Measurements from ENCODE around the gene CPT1B. TPM values are rescaled to one million over a fixed set of nuclear protein-coding genes. Genes with fewer than 3 reads are reported as not detected.

The CPT1B gene
- total and polyA plus RNA-seq, 10 of the 15 experiments (the other 5 are each of a cell fraction or from before 2014, with no cell fraction given): 3.5 to 54.0 (median 21.7) TPM

GRCh38 chr22:50544078-50544745 is 34.0 kb downstream of the CPT1B start:
- Histone ChIP-seq H3K4me1 (ENCODE audit: control insufficient read depth, insufficient read depth, low read length) (peaks cover 46% of the 10 kb centered on the region), H3K79me2 (ENCODE audit: control insufficient read depth, insufficient read depth, low read length) (peaks cover 5% of the 10 kb centered on the region), H2AFZ (ENCODE audit: control insufficient read depth, low read depth, low read length) (peak overlapping the region; percentile 43; the same call in 1 of the 2 replicates), H3K4me3 (no peak overlapping the region), H3K27ac (ENCODE audit: control insufficient read depth, insufficient read depth) (peak overlapping the region; percentile 45; the same call in 1 of the 2 replicates), H3K9ac (ENCODE audit: control insufficient read depth, insufficient read depth, low read length) (peak overlapping the region; percentile 51; the same call in 1 of the 2 replicates), H3K36me3 (ENCODE audit: control insufficient read depth in 2 of 2, insufficient read depth in 2 of 2, low read length in 1 of 2) (no peaks in the 10 kb centered on the region), H3K4me2 (ENCODE audit: control insufficient read depth, insufficient read depth) (peak overlapping the region; percentile 31), H3K9me3 (replicated peaks; ENCODE audit: control insufficient read depth, insufficient read depth, low read length) (no peaks in the 10 kb centered on the region), H3K27me3 (replicated peaks in 1 of 2; ENCODE audit: control insufficient read depth in 2 of 2, insufficient read depth in 2 of 2, low read length in 1 of 2) (peaks cover 0 to 1% of the 10 kb centered on the region in 2 experiments; a peak in 1 of 4 replicates), H4K20me1 (ENCODE audit: control insufficient read depth, insufficient read depth) (no peaks in the 10 kb centered on the region)
- WGBS (ENCODE audit: insufficient coverage, insufficient replicate concordance, low lambda C conversion rate, missing lambda C conversion rate): 9% methylated on average over 46 of the region's 52 CpGs
- no peak for FAIRE-seq
- CTCF ChIA-PET: interaction anchor here (0.9 to 2.4 kb wide), 4 partner anchors 13 to 77 kb away, joined by 3 to 13 read pairs (median 5); partner anchors contain the start of genes SCO2 and SYCE3
- intact Hi-C loops (cut with micrococcal nuclease; ENCODE audit: unreplicated experiment): loop anchor here (5.0 kb wide), 1 partner anchor 78 kb away; no protein-coding TSS in a partner anchor
- POLR2A ChIA-PET: interaction anchor here (2.0 to 5.4 kb wide), 3 partner anchors 10 to 19 kb away, joined by 14 to 61 read pairs (median 15); partner anchors contain the start of gene SCO2
- peak; percentile 43 for ATAC-seq
- BruUV-seq (replicated peaks): no TSS peak
- in situ Hi-C loops (cut with MboI): no loop called here
- no peak for DNase-seq (ENCODE audit: low read depth, low spot score)
- RAD21 ChIA-PET (ENCODE audit: unreplicated experiment): interaction anchor here (0.7 to 2.6 kb wide), 3 partner anchors 9 to 76 kb away, joined by 3 to 9 read pairs (median 4); no protein-coding TSS in a partner anchor
- SMC1A ChIA-PET (ENCODE audit: uncharacterized antibody, unreplicated experiment): interaction anchor here (1.5 kb wide), 1 partner anchor 19 kb away, joined by 3 read pairs; the partner anchor contains the start of gene SYCE3
- TF ChIP-seq TCF3 (IDR thresholded peaks at IDR 0.05; ENCODE audit: borderline replicate concordance, insufficient read depth, low read depth, low read length) (peak; percentile 52; the same call in 1 of the 2 replicates), PAX5 (IDR thresholded peaks at IDR 0.05; ENCODE audit: borderline replicate concordance, low read depth, low read length) (peak; percentile 77; the same call in 1 of the 2 replicates), ZNF592 (IDR thresholded peaks at IDR 0.05) (peak; percentile 25; the same call in 1 of the 2 replicates), NBN (IDR thresholded peaks at IDR 0.05) (0 out of 2 replicates have a peak, but pooled peaks have one; percentile 50), MAX (IDR thresholded peaks at IDR 0.05; ENCODE audit: low read depth, low read length) (no peak), CTCF (IDR thresholded peaks at IDR 0.05 in 2 of 3, conservative IDR thresholded peaks at IDR 0.05 in 1 of 3; ENCODE audit: control insufficient read depth in 2 of 3, extremely low read depth in 1 of 3, insufficient read depth in 1 of 3, low read depth in 3 of 3, low read length in 3 of 3) (peak; percentile 62 to 76 (median 72)), SP1 (IDR thresholded peaks at IDR 0.05; ENCODE audit: low read depth, low read length) (peak; percentile 17), GABPA (IDR thresholded peaks at IDR 0.05; ENCODE audit: low read depth) (no peak), CREB1 (IDR thresholded peaks at IDR 0.05; ENCODE audit: low read depth) (no peak), ZNF687 (IDR thresholded peaks at IDR 0.05) (peak; percentile 92), RB1 (IDR thresholded peaks at IDR 0.05; ENCODE audit: borderline replicate concordance) (peak; percentile 14; the same call in 1 of the 2 replicates)
